HEK293T (cell line): ENCODE measurements around the gene SF3A2.

Source experiments
- CTCF ChIA-PET: fragments of 350-600 bp; formaldehyde crosslinking; extraction: SDS; loops from one replicate; lab custom pipeline; 2021; ENCODE audit warnings: antibody characterized with exemption, inconsistent platforms; lab: Yijun Ruan, JAX
- POLR2A ChIA-PET: fragments of 350-600 bp; formaldehyde crosslinking; extraction: SDS; loops from one replicate; lab custom pipeline; 2020; ENCODE audit warnings: antibody characterized with exemption, inconsistent platforms; lab: Yijun Ruan, JAX
- DNase-seq: peaks from one replicate; pipeline ENCODE4 v3.0.0; 2012; ENCODE audit warnings: mixed read lengths; ENCODE audit errors: extremely low spot score
- ARNT ChIP-seq: fragments of 450-650 bp; IDR thresholded peaks from 2 replicates; pipeline ENCODE4 v1.6.1; 2017; ENCODE audit warnings: mild to moderate bottlenecking
- BHLHE40 ChIP-seq: fragments of 450-650 bp; IDR thresholded peaks from 2 replicates; pipeline ENCODE4 v1.6.1; 2016; ENCODE audit warnings: mild to moderate bottlenecking, moderate library complexity, borderline replicate concordance
- CTBP1 ChIP-seq: fragments of 450-650 bp; IDR thresholded peaks from 2 replicates; pipeline ENCODE4 v1.6.1; 2016; ENCODE audit warnings: borderline replicate concordance
- ELF4 ChIP-seq: fragments of 450-650 bp; IDR thresholded peaks from 2 replicates; pipeline ENCODE4 v1.6.1; 2017; ENCODE audit warnings: antibody characterized with exemption
- FOXA1 ChIP-seq: fragments of 450-650 bp; IDR thresholded peaks from 2 replicates; pipeline ENCODE4 v1.6.1; 2016; ENCODE audit warnings: mild to moderate bottlenecking
- FOXK2 ChIP-seq: fragments of 450-650 bp; IDR thresholded peaks from 2 replicates; pipeline ENCODE4 v1.6.1; 2016; ENCODE audit warnings: mild to moderate bottlenecking
- FOXM1 ChIP-seq: fragments of 450-650 bp; IDR thresholded peaks from 2 replicates; pipeline ENCODE4 v1.6.1; 2017; ENCODE audit warnings: mild to moderate bottlenecking, borderline replicate concordance
- HDGF ChIP-seq: fragments of 450-650 bp; IDR thresholded peaks from 2 replicates; pipeline ENCODE4 v1.6.1; 2017; ENCODE audit warnings: antibody characterized with exemption, borderline replicate concordance
- L3MBTL2 ChIP-seq: fragments of 450-650 bp; conservative IDR thresholded peaks from 2 replicates; pipeline ENCODE4 v1.6.1; 2016; ENCODE audit warnings: mild to moderate bottlenecking
- LEF1 ChIP-seq: fragments of 450-650 bp; IDR thresholded peaks from 2 replicates; pipeline ENCODE4 v1.6.1; 2017; ENCODE audit warnings: mild to moderate bottlenecking, borderline replicate concordance
- NFRKB ChIP-seq: fragments of 450-650 bp; IDR thresholded peaks from 2 replicates; pipeline ENCODE4 v1.6.1; 2016; ENCODE audit warnings: mild to moderate bottlenecking, moderate library complexity
- PKNOX1 ChIP-seq: fragments of 450-650 bp; IDR thresholded peaks from 2 replicates; pipeline ENCODE4 v1.6.1; 2016
- SP1 ChIP-seq: fragments of 450-650 bp; IDR thresholded peaks from 2 replicates; pipeline ENCODE4 v1.6.1; 2017
- SUZ12 ChIP-seq: fragments of 450-650 bp; IDR thresholded peaks from 2 replicates; pipeline ENCODE4 v1.6.1; 2016; ENCODE audit warnings: mild to moderate bottlenecking
- TARDBP ChIP-seq: fragments of 450-650 bp; IDR thresholded peaks from 2 replicates; pipeline ENCODE4 v1.6.1; 2016
- ZNF384 ChIP-seq: fragments of 450-650 bp; IDR thresholded peaks from 2 replicates; pipeline ENCODE4 v1.6.1; 2016

Gene SF3A2

GRCh38 chr19:2287585-2288337 is 51.1 kb downstream of the SF3A2 start:
- TF ChIP-seq BHLHE40 = no peak
- no peak for TF ChIP-seq ARNT
- no peak for TF ChIP-seq ZNF384
- no peak for TF ChIP-seq LEF1
- no peak for TF ChIP-seq L3MBTL2
- no peak for TF ChIP-seq FOXM1
- no peak for TF ChIP-seq PKNOX1
- TF ChIP-seq FOXA1 = no peak
- no peak for TF ChIP-seq SP1
- TF ChIP-seq TARDBP = no peak
- TF ChIP-seq SUZ12 = no peak
- no peak for TF ChIP-seq NFRKB
- TF ChIP-seq HDGF = no peak
- TF ChIP-seq FOXK2 = no peak
- no peak for TF ChIP-seq CTBP1
- TF ChIP-seq ELF4 = no peak
- DNase-seq = no peak
- POLR2A ChIA-PET = interaction anchor here (0.9 to 1.5 kb wide), 2 partner anchors 13 to 17 kb away, joined by 3 to 4 read pairs; no protein-coding TSS in a partner anchor
- CTCF ChIA-PET = no interaction called here

- no peak for DNase-seq
- CTCF ChIA-PET = interaction anchor here (0.9 kb wide), 1 partner anchor 39 kb away, joined by 4 read pairs; the partner anchor contains the start of gene LSM7
- TF ChIP-seq SUZ12 = no peak
- TF ChIP-seq BHLHE40 = no peak
- no peak for TF ChIP-seq SP1
- no peak for TF ChIP-seq TARDBP
- TF ChIP-seq L3MBTL2 = no peak
- TF ChIP-seq NFRKB = no peak
- no peak for TF ChIP-seq LEF1
- TF ChIP-seq CTBP1 = no peak
- TF ChIP-seq ARNT = no peak
- no peak for TF ChIP-seq ZNF384
- no peak for TF ChIP-seq PKNOX1
- no peak for TF ChIP-seq ELF4
- no peak for TF ChIP-seq HDGF
- no peak for TF ChIP-seq FOXM1
- TF ChIP-seq FOXK2 = no peak
- TF ChIP-seq FOXA1 = no peak
- POLR2A ChIA-PET = interaction anchor here (0.9 to 1.5 kb wide), 2 partner anchors 14 to 18 kb away, joined by 3 to 4 read pairs; no protein-coding TSS in a partner anchor
These were observed 51.8 kb downstream of the SF3A2 start for GRCh38 chr19:2288338-2288817.

DNA sequence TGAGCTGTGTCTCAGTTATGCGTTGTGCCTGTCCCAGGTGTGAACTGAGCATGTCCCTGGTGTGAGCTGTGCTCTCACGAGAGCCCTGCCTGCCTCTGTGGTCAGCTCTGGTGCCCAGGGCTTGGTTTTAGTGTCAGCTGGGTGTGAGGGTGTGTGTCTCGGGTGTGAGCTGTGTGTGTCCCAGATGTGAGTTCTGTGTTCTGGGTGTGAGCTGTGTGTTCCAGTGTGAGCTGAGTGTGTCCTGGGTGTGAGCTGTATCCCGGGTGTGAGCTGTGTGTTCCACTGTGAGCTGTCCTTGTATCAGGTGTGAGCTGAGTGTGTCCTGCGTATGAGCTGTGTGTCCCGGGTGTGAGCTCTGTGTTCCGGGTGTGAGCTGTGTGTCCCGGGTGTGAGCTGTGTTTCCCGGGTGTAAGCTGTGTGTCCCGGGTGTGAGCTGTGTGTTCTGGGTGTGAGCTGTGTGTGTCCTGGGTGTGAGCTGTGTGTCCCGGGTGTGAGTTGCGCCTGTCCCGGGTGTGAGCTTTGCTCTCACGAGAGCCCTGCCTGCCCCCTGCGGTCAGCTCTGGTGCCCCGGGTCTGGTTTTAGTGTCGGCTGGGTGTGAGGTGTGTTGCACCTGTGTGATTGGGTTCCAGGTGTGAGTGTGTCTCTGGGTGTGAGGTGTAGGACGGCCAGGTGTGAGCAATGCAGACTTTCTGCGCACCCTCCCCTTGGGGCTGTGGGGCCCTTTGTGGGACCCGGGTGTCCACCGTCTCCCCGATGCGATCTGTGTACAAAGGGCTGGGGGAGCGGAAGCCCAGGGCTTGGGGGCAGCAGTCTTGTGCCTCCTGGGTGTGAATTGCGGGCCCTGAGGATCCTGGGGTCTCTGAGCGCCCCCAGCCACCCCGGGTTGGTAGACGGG is 52.4 kb downstream of the SF3A2 start:
- ChIA-PET POLR2A (interaction anchor here (0.9 to 1.5 kb wide), 2 partner anchors 14 to 18 kb away, joined by 3 to 4 read pairs; no protein-coding TSS in a partner anchor), CTCF (interaction anchor here (0.9 kb wide), 1 partner anchor 39 kb away, joined by 4 read pairs; the partner anchor contains the start of gene LSM7)
- DNase-seq = no peak
- no peak for TF ChIP-seq FOXM1
- no peak for TF ChIP-seq ARNT
- TF ChIP-seq BHLHE40 = no peak
- TF ChIP-seq CTBP1 = no peak
- TF ChIP-seq SP1 = no peak
- no peak for TF ChIP-seq NFRKB
- TF ChIP-seq TARDBP = no peak
- TF ChIP-seq LEF1 = no peak
- no peak for TF ChIP-seq L3MBTL2
- TF ChIP-seq HDGF = no peak
- no peak for TF ChIP-seq ELF4
- no peak for TF ChIP-seq FOXA1

DNA sequence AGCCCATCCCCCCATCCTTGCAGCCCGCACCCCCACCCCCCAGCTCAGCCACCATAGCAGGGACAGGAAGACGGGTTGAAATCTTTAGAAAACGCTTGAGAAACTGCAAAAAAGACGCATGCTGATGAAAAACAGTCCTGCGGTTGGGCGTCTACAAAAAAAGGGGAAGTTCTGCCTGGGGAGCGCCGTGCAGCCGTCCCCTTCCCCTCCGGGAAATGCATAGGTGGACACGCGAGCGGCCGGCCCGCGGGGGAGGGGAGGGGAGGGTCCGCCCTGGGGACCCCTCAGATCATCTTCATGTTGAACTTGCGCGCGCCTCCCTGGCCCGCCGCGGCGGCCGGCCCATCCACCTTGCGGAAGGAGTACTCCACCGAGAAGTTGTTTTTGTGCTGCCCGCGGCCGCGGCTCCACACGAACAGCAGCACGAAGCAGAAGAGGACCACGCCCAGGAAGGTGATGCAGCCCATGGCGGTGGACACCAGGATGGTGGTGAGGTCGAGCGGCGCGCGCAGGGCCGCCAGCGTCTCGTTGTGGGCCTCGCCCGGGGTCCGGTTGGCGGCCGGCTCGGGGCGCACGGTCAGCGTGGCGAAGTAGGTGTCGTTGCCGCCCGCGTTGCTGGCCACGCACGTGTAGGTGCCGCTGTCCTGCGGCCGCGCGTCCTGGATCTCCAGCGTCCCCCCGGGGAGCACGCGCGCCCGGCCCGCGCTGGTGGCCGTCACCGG is 53.3 kb downstream of the SF3A2 start:
- DNase-seq = no peak
- ChIA-PET CTCF (no interaction called here), POLR2A (no interaction called here)
- TF ChIP-seq L3MBTL2 (no peak), ZNF384 (no peak), TARDBP (no peak), LEF1 (no peak), ARNT (no peak), FOXK2 (no peak), FOXM1 (no peak)

- ChIA-PET CTCF (no interaction called here), POLR2A (no interaction called here)
- TF ChIP-seq FOXM1 (no peak), CTBP1 (no peak), SUZ12 (no peak), HDGF (no peak), PKNOX1 (no peak), ELF4 (no peak), ARNT (no peak), ZNF384 (no peak), SP1 (no peak), L3MBTL2 (no peak)
- no peak for DNase-seq
These were observed 54.0 kb downstream of the SF3A2 start for GRCh38 chr19:2290441-2291184.
